PC-9 (cell line): Measurements from ENCODE around the gene TBCK. TPM values are rescaled to one million over a fixed set of nuclear protein-coding genes. Genes with fewer than 3 reads are reported as not detected.
"Not testable (repeated sequence)": the region's sequence is repeated elsewhere in the genome, so short reads cannot be mapped to it uniquely, and the experiment has no call there.

Experiments used
- BruUV-seq: library from RNA; stranded (reverse); fragments of 400-500 nt; replicated peaks from 2 replicates; lab custom pipeline; 2021; lab: Mats Ljungman, UMichigan
- CTCF ChIA-PET: fragments of 300-600 bp; sonication (Branson Sonifier 250); formaldehyde crosslinking; loops from one replicate; lab custom pipeline; 2022; ENCODE audit warnings: antibody characterized with exemption; lab: Charles Lee
- POLR2A ChIA-PET: fragments of 300-600 bp; sonication (Branson Sonifier 250); formaldehyde crosslinking; loops from one replicate; lab custom pipeline; 2022; ENCODE audit warnings: antibody characterized with exemption; ENCODE audit not compliant: unreplicated experiment; lab: Charles Lee
- DNase-seq, 2 experiments: peaks; one replicate each; pipeline versions ENCODE4 v3.0.0 to v3.0.0-alpha.2; 2015 to 2022; ENCODE audit warnings: mixed read lengths in 1 of 2
- H2AFZ ChIP-seq: fragments of 200-600 bp; sonication (generic); 2 replicates; pipeline ENCODE4 v1.8.1; 2017; ENCODE audit warnings: antibody characterized with exemption
- H3F3A ChIP-seq: fragments of 200-600 bp; sonication (generic); 2 replicates; pipeline ENCODE4 v1.8.1; 2017; ENCODE audit warnings: antibody characterized with exemption, mild to moderate bottlenecking, low read depth; ENCODE audit not compliant: insufficient read depth
- H3K27ac ChIP-seq: fragments of 200-600 bp; sonication (generic); 2 replicates; pipeline ENCODE4 v1.6.1; 2016; ENCODE audit warnings: mixed run types
- H3K27me3 ChIP-seq: fragments of 200-600 bp; sonication (generic); 2 replicates; pipeline ENCODE4 v1.6.1; 2016; ENCODE audit warnings: low read depth, mixed run types; ENCODE audit not compliant: insufficient read depth
- H3K36me3 ChIP-seq: fragments of 200-600 bp; sonication (generic); 2 replicates; pipeline ENCODE4 v1.6.1; 2016; ENCODE audit warnings: low read depth, mixed run types
- H3K4me1 ChIP-seq: fragments of 200-600 bp; sonication (generic); replicated peaks from 2 replicates; pipeline ENCODE4 v1.6.1; 2016; ENCODE audit warnings: mixed run types; ENCODE audit not compliant: insufficient read depth
- H3K4me2 ChIP-seq: fragments of 200-600 bp; sonication (generic); 2 replicates; pipeline ENCODE4 v1.6.1; 2017; ENCODE audit warnings: mixed run types
- H3K4me3 ChIP-seq: fragments of 200-600 bp; sonication (generic); 2 replicates; pipeline ENCODE4 v1.6.1; 2016; ENCODE audit warnings: mixed run types
- H3K79me2 ChIP-seq: fragments of 200-600 bp; sonication (generic); 2 replicates; pipeline ENCODE4 v1.6.1; 2017; ENCODE audit warnings: low read depth, mixed run types
- H3K9me2 ChIP-seq: fragments of 200-600 bp; sonication (generic); 2 replicates; pipeline ENCODE4 v1.8.1; 2017; ENCODE audit warnings: mild to moderate bottlenecking; ENCODE audit not compliant: insufficient read depth
- H3K9me3 ChIP-seq: fragments of 200-600 bp; sonication (generic); 2 replicates; pipeline ENCODE4 v1.8.1; 2016; ENCODE audit warnings: low read depth; ENCODE audit not compliant: insufficient read depth
- H4K20me1 ChIP-seq: fragments of 200-600 bp; sonication (generic); 2 replicates; pipeline ENCODE4 v1.8.1; 2017; ENCODE audit not compliant: insufficient read depth
- CTCF ChIP-seq: fragments of 200-600 bp; sonication (generic); conservative IDR thresholded peaks from 2 replicates; pipeline ENCODE4 v1.6.1; 2017; ENCODE audit warnings: mixed run types, antibody characterized with exemption, mild to moderate bottlenecking, moderate library complexity
- EZH2 ChIP-seq: fragments of 200-600 bp; sonication (generic); IDR thresholded peaks from 2 replicates; pipeline ENCODE4 v1.8.0; 2017; ENCODE audit warnings: antibody characterized with exemption, low read depth
- intact Hi-C: fragments of 100-400 bp; cut with micrococcal nuclease; formaldehyde crosslinking; loops from one replicate; pipeline ENCODE4 v1.10.0; 2022; ENCODE audit not compliant: unreplicated experiment
- total RNA-seq: library from RNA; stranded (reverse); gene quantifications from 2 replicates; pipeline ENCODE4 v1.2.3, GENCODE V29; 2021

TBCK gene
- total RNA-seq, 1 experiment from 2014 or later, result 18.7 TPM

DNA sequence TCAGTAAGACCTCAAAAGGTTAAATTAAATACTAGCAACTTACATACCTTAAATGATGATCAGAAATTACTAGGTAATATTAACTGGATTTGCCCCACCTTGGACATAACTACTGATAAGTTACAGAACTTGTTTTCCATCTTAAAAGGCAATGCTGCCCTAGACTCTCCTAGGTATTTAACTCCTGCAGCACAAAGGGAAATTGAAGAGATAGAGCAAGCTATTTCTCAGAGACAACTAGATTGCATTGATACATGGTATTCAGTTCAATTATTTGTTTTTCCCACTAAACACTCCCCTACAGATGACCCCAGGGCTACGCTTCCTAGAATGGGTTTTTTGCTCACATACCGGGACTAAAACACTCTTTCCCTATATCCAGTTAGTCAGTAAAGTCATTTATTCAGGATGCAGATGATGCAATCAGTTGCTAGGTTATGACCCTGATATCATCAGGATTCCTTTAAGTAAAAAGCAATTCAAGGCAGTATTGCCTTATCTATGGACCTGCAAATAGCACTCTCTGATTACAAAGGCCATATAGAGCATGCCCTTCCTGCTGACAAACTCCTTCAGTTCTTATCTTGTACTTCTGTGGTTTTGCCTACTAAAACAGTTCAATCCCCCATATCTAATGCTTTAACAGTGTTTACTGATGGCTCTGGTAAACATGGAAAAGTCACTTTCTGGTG, 204.1 kb downstream of the TBCK start:
- H3K27me3 ChIP-seq, H3K4me3 ChIP-seq, H3K4me2 ChIP-seq, CTCF ChIA-PET, DNase-seq, BruUV-seq, H3K4me1 ChIP-seq, H3K79me2 ChIP-seq, H3K9me3 ChIP-seq, H4K20me1 ChIP-seq, H2AFZ ChIP-seq, intact Hi-C loops, H3K36me3 ChIP-seq, H3K27ac ChIP-seq, H3K9me2 ChIP-seq, H3F3A ChIP-seq, POLR2A ChIA-PET: not testable (repeated sequence)

DNA sequence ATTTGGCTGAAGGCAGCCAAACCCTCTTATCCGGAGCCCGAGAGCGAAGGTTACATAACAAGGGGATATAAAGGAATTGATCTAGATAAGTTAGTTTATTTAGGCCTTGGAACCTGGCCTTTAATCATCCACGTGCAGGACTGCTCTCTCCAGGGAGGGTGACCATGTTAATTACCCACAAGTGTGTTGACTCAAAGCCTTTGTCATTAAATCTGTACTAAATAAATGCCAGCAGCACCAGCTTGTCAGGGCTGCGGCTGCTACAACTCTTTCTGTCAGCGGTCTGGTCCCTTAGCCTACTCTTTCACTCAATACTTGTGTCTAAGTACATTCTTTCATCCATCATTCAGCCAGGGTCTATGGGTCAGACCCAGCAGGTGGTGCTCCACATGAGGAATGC, 206.1 kb downstream of the TBCK start:
- Histone ChIP-seq H3F3A (no peaks in the 10 kb centered on the region), H3K9me3 (no peaks in the 10 kb centered on the region; the same call in 1 of the 2 replicates), H2AFZ (no peak overlapping the region), H3K4me2 (no peak overlapping the region), H3K79me2 (no peaks in the 10 kb centered on the region), H3K27me3 (no peaks in the 10 kb centered on the region), H3K4me1 (no peaks in the 10 kb centered on the region), H3K4me3 (no peak overlapping the region), H4K20me1 (no peaks in the 10 kb centered on the region), H3K27ac (no peak overlapping the region), H3K9me2 (no peaks in the 10 kb centered on the region), H3K36me3 (no peaks in the 10 kb centered on the region)
- BruUV-seq, result no TSS peak
- ChIA-PET POLR2A (no interaction called here), CTCF (no interaction called here)
- no peak for DNase-seq
- intact Hi-C loops, result no loop called here
- TF ChIP-seq EZH2 (no peak), CTCF (no peak)

DNA sequence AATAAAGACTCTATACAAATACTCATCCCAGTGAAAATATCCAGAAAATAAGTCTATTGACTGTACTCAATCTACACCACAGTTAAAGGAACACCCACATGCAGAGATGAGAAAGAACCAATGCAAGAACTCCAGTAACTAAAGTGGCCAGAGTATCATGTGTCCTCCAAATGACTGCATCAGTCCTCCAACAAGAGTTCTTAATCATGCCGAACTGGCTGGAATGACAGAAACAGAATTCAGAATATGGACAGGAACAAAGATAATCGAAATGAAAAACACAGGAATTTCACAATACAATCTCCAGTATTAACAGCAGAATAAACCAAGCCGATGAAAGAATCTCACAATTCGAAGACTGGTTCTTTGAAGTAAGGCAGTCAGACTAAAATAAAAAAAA, 210.3 kb downstream of the TBCK start:
- TF ChIP-seq EZH2 (no peak), CTCF (no peak)
- no peaks in the 10 kb centered on the region for H3K27me3 ChIP-seq
- no peaks in the 10 kb centered on the region for H3F3A ChIP-seq
- CTCF ChIA-PET, result no interaction called here
- no peak overlapping the region for H3K27ac ChIP-seq
- H2AFZ ChIP-seq, result no peak overlapping the region
- no peaks in the 10 kb centered on the region for H3K9me2 ChIP-seq
- H3K79me2 ChIP-seq, result no peaks in the 10 kb centered on the region
- no TSS peak for BruUV-seq
- no peaks in the 10 kb centered on the region; the same call in 1 of the 2 replicates for H3K9me3 ChIP-seq
- H3K4me1 ChIP-seq, result no peaks in the 10 kb centered on the region
- no peaks in the 10 kb centered on the region for H3K36me3 ChIP-seq
- intact Hi-C loops, result no loop called here
- H3K4me3 ChIP-seq, result no peak overlapping the region
- POLR2A ChIA-PET, result no interaction called here
- no peak for DNase-seq
- no peak overlapping the region for H3K4me2 ChIP-seq
- H4K20me1 ChIP-seq, result no peaks in the 10 kb centered on the region

GRCh38 chr4:106104276-106104675, 211.7 kb downstream of the TBCK start:
- Histone ChIP-seq H3K36me3 (no peaks in the 10 kb centered on the region), H3K27me3 (no peaks in the 10 kb centered on the region), H4K20me1 (no peaks in the 10 kb centered on the region), H3F3A (no peaks in the 10 kb centered on the region), H3K4me3 (no peak overlapping the region), H3K9me2 (no peaks in the 10 kb centered on the region), H3K4me1 (no peaks in the 10 kb centered on the region), H3K9me3 (no peaks in the 10 kb centered on the region), H3K27ac (no peak overlapping the region), H3K79me2 (no peaks in the 10 kb centered on the region), H3K4me2 (no peak overlapping the region), H2AFZ (no peak overlapping the region)
- no TSS peak for BruUV-seq
- no peak for TF ChIP-seq CTCF
- TF ChIP-seq EZH2, result no peak
- POLR2A ChIA-PET, result no interaction called here
- CTCF ChIA-PET, result no interaction called here
- no peak for DNase-seq
- intact Hi-C loops, result no loop called here
